GM23338 (cell line): ENCODE results near the gene SPINK2. TPM values are rescaled to one million over a fixed set of nuclear protein-coding genes. Genes with fewer than 3 reads are reported as not detected.

Experiments used
- ATAC-seq: fragments of 200-7000 bp; cut with Tn5 transposase; 3 replicates; pipeline ENCODE4 v1.9.1; 2020
- DNase-seq: peaks from one replicate; pipeline ENCODE4 v3.0.0-alpha.2; 2015; ENCODE audit warnings: low spot score
- H2AFZ ChIP-seq: fragments of 200-600 bp; sonication (generic); 2 replicates; pipeline ENCODE4 v1.8.0; 2016; ENCODE audit warnings: antibody characterized with exemption, mild to moderate bottlenecking, moderate library complexity
- H3F3A ChIP-seq: fragments of 200-600 bp; sonication (generic); replicated peaks from 2 replicates; pipeline ENCODE4 v1.8.0; 2017; ENCODE audit warnings: antibody characterized with exemption, mixed run types, low read depth
- H3K27ac ChIP-seq: fragments of 200-600 bp; sonication (generic); 2 replicates; pipeline ENCODE4 v1.6.1; 2016; ENCODE audit warnings: low read depth
- H3K27me3 ChIP-seq: fragments of 200-600 bp; sonication (generic); 2 replicates; pipeline ENCODE4 v1.8.0; 2016; ENCODE audit warnings: mild to moderate bottlenecking, mixed run types, moderate library complexity; ENCODE audit not compliant: insufficient read depth
- H3K36me3 ChIP-seq: fragments of 200-600 bp; sonication (generic); 2 replicates; pipeline ENCODE4 v1.8.0; 2016; ENCODE audit warnings: mild to moderate bottlenecking; ENCODE audit not compliant: insufficient read depth
- H3K4me1 ChIP-seq: fragments of 200-600 bp; sonication (generic); 2 replicates; pipeline ENCODE4 v1.8.0; 2016; ENCODE audit warnings: mild to moderate bottlenecking, moderate library complexity; ENCODE audit not compliant: insufficient read depth
- H3K4me2 ChIP-seq: fragments of 200-600 bp; sonication (generic); 2 replicates; pipeline ENCODE4 v1.7.1; 2017; ENCODE audit warnings: mixed run types
- H3K4me3 ChIP-seq: fragments of 200-600 bp; sonication (generic); 2 replicates; pipeline ENCODE4 v1.6.1; 2016; ENCODE audit warnings: mixed run types
- H3K79me2 ChIP-seq: fragments of 200-600 bp; sonication (generic); replicated peaks from 2 replicates; pipeline ENCODE4 v1.8.0; 2017; ENCODE audit warnings: mild to moderate bottlenecking; ENCODE audit not compliant: insufficient read depth
- H3K9me2 ChIP-seq: fragments of 200-600 bp; sonication (generic); 2 replicates; pipeline ENCODE4 v1.8.0; 2017; ENCODE audit not compliant: insufficient read depth
- H4K20me1 ChIP-seq: fragments of 200-600 bp; sonication (generic); replicated peaks from 2 replicates; pipeline ENCODE4 v1.8.0; 2017; ENCODE audit warnings: mild to moderate bottlenecking; ENCODE audit not compliant: insufficient read depth
- H3K27ac Mint-ChIP-seq: 2 replicates; pipeline ENCODE4 v1.8.0; 2020; ENCODE audit warnings: inconsistent platforms, mild to moderate bottlenecking, moderate library complexity, mixed read lengths
- H3K27me3 Mint-ChIP-seq: 3 replicates; pipeline ENCODE4 v1.8.0; 2022; ENCODE audit warnings: low read depth, mild to moderate bottlenecking, moderate library complexity, mixed read lengths, inconsistent platforms; ENCODE audit not compliant: insufficient read depth, poor library complexity
- H3K36me3 Mint-ChIP-seq: 3 replicates; pipeline ENCODE4 v1.8.0; 2021; ENCODE audit warnings: low read depth, mild to moderate bottlenecking, inconsistent platforms, moderate library complexity, mixed read lengths
- H3K4me1 Mint-ChIP-seq: 3 replicates; pipeline ENCODE4 v1.8.0; 2020; ENCODE audit warnings: mild to moderate bottlenecking, inconsistent platforms, mixed read lengths
- H3K4me3 Mint-ChIP-seq: 3 replicates; pipeline ENCODE4 v1.8.0; 2021; ENCODE audit warnings: moderate library complexity, mild to moderate bottlenecking, inconsistent platforms, mixed read lengths
- H3K9me3 Mint-ChIP-seq: 3 replicates; pipeline ENCODE4 v1.8.0; 2020; ENCODE audit warnings: moderate library complexity, mild to moderate bottlenecking, inconsistent platforms, mixed read lengths
- CREB1 ChIP-seq: fragments of 250-450 bp; sonication (Bioruptor Pico); IDR thresholded peaks from 2 replicates; pipeline ENCODE4 v1.5.0; 2020; ENCODE audit warnings: low read depth, mild to moderate bottlenecking, moderate library complexity
- JUNB ChIP-seq: IDR thresholded peaks from one replicate; pipeline ENCODE4 v1.6.1; 2016; ENCODE audit warnings: antibody characterized with exemption; ENCODE audit not compliant: unreplicated experiment
- POLR2AphosphoS5 ChIP-seq: IDR thresholded peaks from 2 replicates; pipeline ENCODE4 v1.6.1; 2016; ENCODE audit warnings: antibody characterized with exemption, low read depth
- STAT1 ChIP-seq: IDR thresholded peaks from one replicate; pipeline ENCODE4 v1.6.1; 2016; ENCODE audit warnings: antibody characterized with exemption; ENCODE audit not compliant: unreplicated experiment
- polyA plus RNA-seq: library from polyadenylated mRNA; unstranded; fragments of >200 nt; fragmentation: Nextera tagmentation; extraction: Ambion mirVana; gene quantifications from 2 replicates; pipeline ENCODE4 v1.2.1, GENCODE V29; 2016
- total RNA-seq: library from RNA; depleted of rRNA; stranded (reverse); fragments of >200 nt; shearing (Covaris generic); gene quantifications from 2 replicates; pipeline ENCODE4 v1.2.3, GENCODE V29; 2014
- TF ChIP-seq, protein P1 (sequence below): IDR thresholded peaks from one replicate; pipeline ENCODE4 v1.6.1; 2018; ENCODE audit warnings: antibody characterized with exemption; ENCODE audit not compliant: unreplicated experiment
- TF ChIP-seq, protein P2 (sequence below): fragments of 250-450 bp; sonication (Bioruptor Pico); IDR thresholded peaks from 2 replicates; pipeline ENCODE4 v1.5.0; 2020; ENCODE audit warnings: mild to moderate bottlenecking, moderate library complexity
- TF ChIP-seq, protein P3 (sequence below), 2 experiments: fragments of 200-600 bp in 1 of 2; sonication (generic) in 1 of 2; conservative IDR thresholded peaks; 2 replicates each; pipeline versions ENCODE4 v1.5.1 to v1.6.1; 2016 to 2017; ENCODE audit warnings: antibody characterized with exemption in 2 of 2, low read depth in 2 of 2, mild to moderate bottlenecking in 2 of 2, moderate library complexity in 1 of 2

SPINK2 gene
- total and polyA plus RNA-seq, 2 experiments from 2014 or later, result 0.73 to 6.4 TPM

DNA sequence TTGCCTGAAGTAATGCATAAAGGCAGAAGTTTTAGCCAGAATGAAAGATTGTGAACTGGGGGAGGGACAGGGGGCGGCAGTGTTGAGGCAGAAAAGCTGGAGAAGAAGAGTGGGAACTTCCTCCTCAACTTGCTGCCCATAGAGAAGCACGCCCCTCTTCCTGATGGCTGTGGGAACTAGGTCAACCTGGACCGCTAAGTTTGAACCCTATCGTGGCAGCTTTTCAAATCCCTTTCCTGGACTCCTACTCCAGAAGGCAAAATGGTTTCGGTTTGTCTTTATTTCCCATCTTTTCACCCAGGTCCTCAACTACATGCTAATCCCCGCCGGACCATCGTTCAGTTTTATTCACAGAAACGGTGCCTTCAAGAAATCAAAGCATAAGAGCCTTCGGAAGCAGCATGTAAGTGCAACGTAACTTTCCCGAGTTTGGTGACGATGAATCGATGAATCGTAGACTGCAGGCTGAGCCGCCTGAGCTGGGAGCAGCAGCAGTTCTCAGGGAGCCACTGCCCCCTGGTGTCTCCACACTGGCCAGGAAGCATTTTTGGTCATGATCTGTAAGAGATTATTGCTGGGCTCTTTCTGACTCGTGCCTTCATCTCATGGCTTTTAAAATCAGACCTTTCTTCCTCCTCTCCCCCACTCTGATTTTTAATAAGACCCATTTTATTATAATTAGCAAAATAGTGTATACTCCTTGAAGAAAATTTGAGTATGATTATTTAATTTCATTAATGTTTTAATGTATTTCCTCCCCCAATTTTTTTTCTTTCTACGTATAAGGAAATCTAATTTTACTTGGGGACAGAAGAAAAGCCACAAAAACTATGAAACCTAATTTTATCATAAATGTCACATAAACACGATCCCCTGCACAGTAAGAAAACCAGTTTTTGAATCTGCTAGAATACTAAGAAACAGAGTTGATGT is 21.4 kb downstream of the SPINK2 start:
- no peaks in the 10 kb centered on the region for H3F3A ChIP-seq
- H2AFZ ChIP-seq, result peak overlapping the region; percentile 91; the same call in 1 of the 2 replicates
- no peak overlapping the region for H3K27ac ChIP-seq
- H3K9me2 ChIP-seq, result no peaks in the 10 kb centered on the region
- no peaks in the 10 kb centered on the region for H4K20me1 ChIP-seq
- Mint-ChIP-seq H3K36me3 (no peaks in the 10 kb centered on the region), H3K27me3 (peaks cover 9% of the 10 kb centered on the region), H3K4me1 (peaks cover 3% of the 10 kb centered on the region; the same call in 2 of the 3 replicates), H3K9me3 (no peaks in the 10 kb centered on the region), H3K27ac (no peak overlapping the region), H3K4me3 (peak overlapping the region; percentile 78)
- no peaks in the 10 kb centered on the region for H3K36me3 ChIP-seq
- peak overlapping the region; percentile 53 for H3K4me3 ChIP-seq
- TF ChIP-seq, protein P1, sequence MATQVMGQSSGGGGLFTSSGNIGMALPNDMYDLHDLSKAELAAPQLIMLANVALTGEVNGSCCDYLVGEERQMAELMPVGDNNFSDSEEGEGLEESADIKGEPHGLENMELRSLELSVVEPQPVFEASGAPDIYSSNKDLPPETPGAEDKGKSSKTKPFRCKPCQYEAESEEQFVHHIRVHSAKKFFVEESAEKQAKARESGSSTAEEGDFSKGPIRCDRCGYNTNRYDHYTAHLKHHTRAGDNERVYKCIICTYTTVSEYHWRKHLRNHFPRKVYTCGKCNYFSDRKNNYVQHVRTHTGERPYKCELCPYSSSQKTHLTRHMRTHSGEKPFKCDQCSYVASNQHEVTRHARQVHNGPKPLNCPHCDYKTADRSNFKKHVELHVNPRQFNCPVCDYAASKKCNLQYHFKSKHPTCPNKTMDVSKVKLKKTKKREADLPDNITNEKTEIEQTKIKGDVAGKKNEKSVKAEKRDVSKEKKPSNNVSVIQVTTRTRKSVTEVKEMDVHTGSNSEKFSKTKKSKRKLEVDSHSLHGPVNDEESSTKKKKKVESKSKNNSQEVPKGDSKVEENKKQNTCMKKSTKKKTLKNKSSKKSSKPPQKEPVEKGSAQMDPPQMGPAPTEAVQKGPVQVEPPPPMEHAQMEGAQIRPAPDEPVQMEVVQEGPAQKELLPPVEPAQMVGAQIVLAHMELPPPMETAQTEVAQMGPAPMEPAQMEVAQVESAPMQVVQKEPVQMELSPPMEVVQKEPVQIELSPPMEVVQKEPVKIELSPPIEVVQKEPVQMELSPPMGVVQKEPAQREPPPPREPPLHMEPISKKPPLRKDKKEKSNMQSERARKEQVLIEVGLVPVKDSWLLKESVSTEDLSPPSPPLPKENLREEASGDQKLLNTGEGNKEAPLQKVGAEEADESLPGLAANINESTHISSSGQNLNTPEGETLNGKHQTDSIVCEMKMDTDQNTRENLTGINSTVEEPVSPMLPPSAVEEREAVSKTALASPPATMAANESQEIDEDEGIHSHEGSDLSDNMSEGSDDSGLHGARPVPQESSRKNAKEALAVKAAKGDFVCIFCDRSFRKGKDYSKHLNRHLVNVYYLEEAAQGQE, result no peak
- TF ChIP-seq CREB1 (CRISPR knock-in tag), result peak; percentile 49; the same call in 1 of the 2 replicates
- no peak for TF ChIP-seq STAT1
- TF ChIP-seq POLR2AphosphoS5, result no peak
- no peak for TF ChIP-seq JUNB
- TF ChIP-seq, protein P2, sequence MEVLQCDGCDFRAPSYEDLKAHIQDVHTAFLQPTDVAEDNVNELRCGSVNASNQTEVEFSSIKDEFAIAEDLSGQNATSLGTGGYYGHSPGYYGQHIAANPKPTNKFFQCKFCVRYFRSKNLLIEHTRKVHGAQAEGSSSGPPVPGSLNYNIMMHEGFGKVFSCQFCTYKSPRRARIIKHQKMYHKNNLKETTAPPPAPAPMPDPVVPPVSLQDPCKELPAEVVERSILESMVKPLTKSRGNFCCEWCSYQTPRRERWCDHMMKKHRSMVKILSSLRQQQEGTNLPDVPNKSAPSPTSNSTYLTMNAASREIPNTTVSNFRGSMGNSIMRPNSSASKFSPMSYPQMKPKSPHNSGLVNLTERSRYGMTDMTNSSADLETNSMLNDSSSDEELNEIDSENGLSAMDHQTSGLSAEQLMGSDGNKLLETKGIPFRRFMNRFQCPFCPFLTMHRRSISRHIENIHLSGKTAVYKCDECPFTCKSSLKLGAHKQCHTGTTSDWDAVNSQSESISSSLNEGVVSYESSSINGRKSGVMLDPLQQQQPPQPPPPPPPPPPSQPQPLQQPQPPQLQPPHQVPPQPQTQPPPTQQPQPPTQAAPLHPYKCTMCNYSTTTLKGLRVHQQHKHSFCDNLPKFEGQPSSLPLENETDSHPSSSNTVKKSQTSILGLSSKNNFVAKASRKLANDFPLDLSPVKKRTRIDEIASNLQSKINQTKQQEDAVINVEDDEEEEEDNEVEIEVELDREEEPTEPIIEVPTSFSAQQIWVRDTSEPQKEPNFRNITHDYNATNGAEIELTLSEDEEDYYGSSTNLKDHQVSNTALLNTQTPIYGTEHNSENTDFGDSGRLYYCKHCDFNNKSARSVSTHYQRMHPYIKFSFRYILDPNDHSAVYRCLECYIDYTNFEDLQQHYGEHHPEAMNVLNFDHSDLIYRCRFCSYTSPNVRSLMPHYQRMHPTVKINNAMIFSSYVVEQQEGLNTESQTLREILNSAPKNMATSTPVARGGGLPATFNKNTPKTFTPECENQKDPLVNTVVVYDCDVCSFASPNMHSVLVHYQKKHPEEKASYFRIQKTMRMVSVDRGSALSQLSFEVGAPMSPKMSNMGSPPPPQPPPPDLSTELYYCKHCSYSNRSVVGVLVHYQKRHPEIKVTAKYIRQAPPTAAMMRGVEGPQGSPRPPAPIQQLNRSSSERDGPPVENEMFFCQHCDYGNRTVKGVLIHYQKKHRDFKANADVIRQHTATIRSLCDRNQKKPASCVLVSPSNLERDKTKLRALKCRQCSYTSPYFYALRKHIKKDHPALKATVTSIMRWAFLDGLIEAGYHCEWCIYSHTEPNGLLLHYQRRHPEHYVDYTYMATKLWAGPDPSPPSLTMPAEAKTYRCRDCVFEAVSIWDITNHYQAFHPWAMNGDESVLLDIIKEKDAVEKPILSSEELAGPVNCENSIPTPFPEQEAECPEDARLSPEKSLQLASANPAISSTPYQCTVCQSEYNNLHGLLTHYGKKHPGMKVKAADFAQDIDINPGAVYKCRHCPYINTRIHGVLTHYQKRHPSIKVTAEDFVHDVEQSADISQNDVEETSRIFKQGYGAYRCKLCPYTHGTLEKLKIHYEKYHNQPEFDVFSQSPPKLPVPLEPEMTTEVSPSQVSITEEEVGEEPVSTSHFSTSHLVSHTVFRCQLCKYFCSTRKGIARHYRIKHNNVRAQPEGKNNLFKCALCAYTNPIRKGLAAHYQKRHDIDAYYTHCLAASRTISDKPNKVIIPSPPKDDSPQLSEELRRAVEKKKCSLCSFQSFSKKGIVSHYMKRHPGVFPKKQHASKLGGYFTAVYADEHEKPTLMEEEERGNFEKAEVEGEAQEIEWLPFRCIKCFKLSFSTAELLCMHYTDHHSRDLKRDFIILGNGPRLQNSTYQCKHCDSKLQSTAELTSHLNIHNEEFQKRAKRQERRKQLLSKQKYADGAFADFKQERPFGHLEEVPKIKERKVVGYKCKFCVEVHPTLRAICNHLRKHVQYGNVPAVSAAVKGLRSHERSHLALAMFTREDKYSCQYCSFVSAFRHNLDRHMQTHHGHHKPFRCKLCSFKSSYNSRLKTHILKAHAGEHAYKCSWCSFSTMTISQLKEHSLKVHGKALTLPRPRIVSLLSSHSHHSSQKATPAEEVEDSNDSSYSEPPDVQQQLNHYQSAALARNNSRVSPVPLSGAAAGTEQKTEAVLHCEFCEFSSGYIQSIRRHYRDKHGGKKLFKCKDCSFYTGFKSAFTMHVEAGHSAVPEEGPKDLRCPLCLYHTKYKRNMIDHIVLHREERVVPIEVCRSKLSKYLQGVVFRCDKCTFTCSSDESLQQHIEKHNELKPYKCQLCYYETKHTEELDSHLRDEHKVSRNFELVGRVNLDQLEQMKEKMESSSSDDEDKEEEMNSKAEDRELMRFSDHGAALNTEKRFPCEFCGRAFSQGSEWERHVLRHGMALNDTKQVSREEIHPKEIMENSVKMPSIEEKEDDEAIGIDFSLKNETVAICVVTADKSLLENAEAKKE (CRISPR knock-in tag), result no peak
- TF ChIP-seq, protein P3, sequence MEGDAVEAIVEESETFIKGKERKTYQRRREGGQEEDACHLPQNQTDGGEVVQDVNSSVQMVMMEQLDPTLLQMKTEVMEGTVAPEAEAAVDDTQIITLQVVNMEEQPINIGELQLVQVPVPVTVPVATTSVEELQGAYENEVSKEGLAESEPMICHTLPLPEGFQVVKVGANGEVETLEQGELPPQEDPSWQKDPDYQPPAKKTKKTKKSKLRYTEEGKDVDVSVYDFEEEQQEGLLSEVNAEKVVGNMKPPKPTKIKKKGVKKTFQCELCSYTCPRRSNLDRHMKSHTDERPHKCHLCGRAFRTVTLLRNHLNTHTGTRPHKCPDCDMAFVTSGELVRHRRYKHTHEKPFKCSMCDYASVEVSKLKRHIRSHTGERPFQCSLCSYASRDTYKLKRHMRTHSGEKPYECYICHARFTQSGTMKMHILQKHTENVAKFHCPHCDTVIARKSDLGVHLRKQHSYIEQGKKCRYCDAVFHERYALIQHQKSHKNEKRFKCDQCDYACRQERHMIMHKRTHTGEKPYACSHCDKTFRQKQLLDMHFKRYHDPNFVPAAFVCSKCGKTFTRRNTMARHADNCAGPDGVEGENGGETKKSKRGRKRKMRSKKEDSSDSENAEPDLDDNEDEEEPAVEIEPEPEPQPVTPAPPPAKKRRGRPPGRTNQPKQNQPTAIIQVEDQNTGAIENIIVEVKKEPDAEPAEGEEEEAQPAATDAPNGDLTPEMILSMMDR (conservative IDR thresholded peaks at IDR 0.05; ENCODE audit: low read depth in 2 of 2), result peak; percentile 87 to 98
- no peaks in the 10 kb centered on the region for H3K79me2 ChIP-seq
- peak; percentile 98 for ATAC-seq
- H3K4me2 ChIP-seq, result peak overlapping the region; percentile 77
- H3K4me1 ChIP-seq, result no peaks in the 10 kb centered on the region
- peaks cover 12% of the 10 kb centered on the region for H3K27me3 ChIP-seq
- peak; percentile 91 for DNase-seq
